Bronchial epithelial cell (primary cell): ENCODE results near the gene KRT6A. TPM values are rescaled to one million over a fixed set of nuclear protein-coding genes. Genes with fewer than 3 reads are reported as not detected.

Source experiments
- DNase-seq: peaks from one replicate; pipeline ENCODE4 v3.0.0-alpha.2; 2010; ENCODE audit warnings: low read depth
- FAIRE-seq: peaks from 2 replicates; lab custom pipeline; 2011; peaks lifted over from hg19 to GRCh38; lab: Jason Lieb, UNC
- H3K27me3 ChIP-seq: 2 replicates; pipeline ENCODE4 v1.5.1; 2011; ENCODE audit warnings: low read length; ENCODE audit not compliant: control insufficient read depth, insufficient read depth
- H3K36me3 ChIP-seq: 2 replicates; pipeline ENCODE4 v1.5.1; 2011; ENCODE audit warnings: low read length; ENCODE audit not compliant: control insufficient read depth, insufficient read depth
- H3K4me3 ChIP-seq: 2 replicates; pipeline ENCODE4 v1.5.1; 2011; ENCODE audit warnings: mild to moderate bottlenecking, low read depth, low read length, control low read depth
- CTCF ChIP-seq: IDR thresholded peaks from 2 replicates; pipeline ENCODE4 v1.5.1; 2011; ENCODE audit warnings: mild to moderate bottlenecking, moderate library complexity, low read length, control low read depth, inconsistent platforms; ENCODE audit not compliant: insufficient read depth, severe bottlenecking
- total RNA-seq: library from RNA; depleted of rRNA; stranded (reverse); fragments of >200 nt; gene quantifications from 2 replicates; pipeline ENCODE4 v1.2.1, GENCODE V29; 2014

The KRT6A gene
- total RNA-seq, 1 donor from 2014 or later: 13,929 TPM

GRCh38 chr12:52445876-52446275, 47.2 kb downstream of the KRT6A start:
- FAIRE-seq (no peak), DNase-seq (no peak)
- TF ChIP-seq CTCF: no peak
- no peaks in the 10 kb centered on the region for H3K27me3 ChIP-seq
- peaks cover 2% of the 10 kb centered on the region for H3K36me3 ChIP-seq
- H3K4me3 ChIP-seq: no peak overlapping the region

- Histone ChIP-seq H3K27me3 (no peaks in the 10 kb centered on the region), H3K4me3 (no peak overlapping the region), H3K36me3 (peaks cover 2% of the 10 kb centered on the region)
- TF ChIP-seq CTCF: no peak
- FAIRE-seq (no peak), DNase-seq (peak; percentile 61)
Measured at GRCh38 chr12:52444647-52445595, 48.1 kb downstream of the KRT6A start.

- no peak for FAIRE-seq
- no peak for TF ChIP-seq CTCF
Measured at GRCh38 chr12:52443966-52444365, 49.1 kb downstream of the KRT6A start.

GRCh38 chr12:52442600-52443061, 50.4 kb downstream of the KRT6A start:
- Histone ChIP-seq H3K36me3 (peaks cover 2% of the 10 kb centered on the region), H3K4me3 (no peak overlapping the region), H3K27me3 (no peaks in the 10 kb centered on the region)
- DNase-seq: peak; percentile 96
- peak; percentile 28 for FAIRE-seq
- peak; percentile 31 for TF ChIP-seq CTCF

More at GRCh38 chr12:52443966-52444365, 49.1 kb downstream of the KRT6A start:
- H3K4me3 ChIP-seq: no peak overlapping the region
- no peak for DNase-seq
- peaks cover 2% of the 10 kb centered on the region for H3K36me3 ChIP-seq
- H3K27me3 ChIP-seq: no peaks in the 10 kb centered on the region

- no peaks in the 10 kb centered on the region for H3K27me3 ChIP-seq
- FAIRE-seq (peak; percentile 98), DNase-seq (peak; percentile 96)
- no peak overlapping the region for H3K4me3 ChIP-seq
- no peaks in the 10 kb centered on the region for H3K36me3 ChIP-seq
- no peak for TF ChIP-seq CTCF
Measured at GRCh38 chr12:52441320-52441911, 51.6 kb downstream of the KRT6A start.
